Loucy (cell line): ENCODE data around the gene GOLGA6L2.

ENCODE experiments used
- H2AFZ ChIP-seq: fragments of 200-600 bp; sonication (generic); 2 replicates; pipeline ENCODE4 v1.6.0; 2016; ENCODE audit warnings: antibody characterized with exemption, mild to moderate bottlenecking, low read length, moderate library complexity
- H3F3A ChIP-seq: fragments of 200-600 bp; 2 replicates; pipeline ENCODE4 v1.6.0; 2016; ENCODE audit warnings: antibody characterized with exemption, low read depth, mild to moderate bottlenecking
- H3K27me3 ChIP-seq: fragments of 200-600 bp; sonication (generic); 2 replicates; pipeline ENCODE4 v1.6.1; 2014; ENCODE audit warnings: low read length, mild to moderate bottlenecking; ENCODE audit not compliant: insufficient read depth, poor library complexity, severe bottlenecking
- H3K36me3 ChIP-seq: fragments of 200-600 bp; sonication (generic); 2 replicates; pipeline ENCODE4 v1.6.1; 2016; ENCODE audit warnings: low read length; ENCODE audit not compliant: insufficient read depth
- H3K4me1 ChIP-seq: fragments of 200-600 bp; sonication (generic); 2 replicates; pipeline ENCODE4 v1.5.1; 2014; ENCODE audit warnings: low read length, mild to moderate bottlenecking; ENCODE audit not compliant: insufficient read depth, poor library complexity, severe bottlenecking
- H3K4me2 ChIP-seq: fragments of 200-600 bp; sonication (generic); 2 replicates; pipeline ENCODE4 v1.6.0; 2014; ENCODE audit warnings: antibody characterized with exemption, low read length, low read depth, mild to moderate bottlenecking; ENCODE audit not compliant: poor library complexity, severe bottlenecking
- H3K4me3 ChIP-seq: fragments of 200-600 bp; sonication (generic); 2 replicates; pipeline ENCODE4 v1.5.1; 2014; ENCODE audit warnings: low read length, mild to moderate bottlenecking, mixed read lengths; ENCODE audit not compliant: poor library complexity, severe bottlenecking
- H3K79me2 ChIP-seq: fragments of 200-600 bp; sonication (generic); 2 replicates; pipeline ENCODE4 v1.6.1; 2014; ENCODE audit warnings: low read length; ENCODE audit not compliant: insufficient read depth
- H3K9ac ChIP-seq: fragments of 200-600 bp; sonication (generic); 2 replicates; pipeline ENCODE4 v1.6.0; 2014; ENCODE audit warnings: mild to moderate bottlenecking, low read depth, low read length, moderate library complexity; ENCODE audit not compliant: poor library complexity, severe bottlenecking
- H3K9me2 ChIP-seq: fragments of 200-600 bp; sonication (generic); replicated peaks from 2 replicates; pipeline ENCODE4 v1.6.1; 2016; ENCODE audit warnings: low read depth, low read length, mixed read lengths
- H3K9me3 ChIP-seq: fragments of 200-600 bp; sonication (generic); 2 replicates; pipeline ENCODE4 v1.6.1; 2014; ENCODE audit warnings: mild to moderate bottlenecking, antibody characterized with exemption, low read length, low read depth; ENCODE audit not compliant: insufficient read depth
- H4K20me1 ChIP-seq: fragments of 200-600 bp; sonication (generic); 2 replicates; pipeline ENCODE4 v1.6.0; 2014; ENCODE audit warnings: antibody characterized with exemption, low read length, mild to moderate bottlenecking; ENCODE audit not compliant: insufficient read depth, poor library complexity, severe bottlenecking
- CTCF ChIP-seq: fragments of 200-600 bp; sonication (generic); conservative IDR thresholded peaks from 2 replicates; pipeline ENCODE4 v1.5.1; 2014; ENCODE audit warnings: mild to moderate bottlenecking, antibody characterized with exemption, low read length
- EZH2phosphoT487 ChIP-seq: fragments of 200-600 bp; IDR thresholded peaks from 2 replicates; pipeline ENCODE4 v1.6.1; 2018; ENCODE audit warnings: antibody characterized with exemption, mild to moderate bottlenecking, moderate library complexity, borderline replicate concordance

The GOLGA6L2 gene

GRCh38 chr15:23441204-23441603 is 5.8 kb downstream of the GOLGA6L2 start:
- Histone ChIP-seq H3K79me2 (no peaks in the 10 kb centered on the region), H3K9ac (no peak overlapping the region), H3K27me3 (no peaks in the 10 kb centered on the region)

DNA sequence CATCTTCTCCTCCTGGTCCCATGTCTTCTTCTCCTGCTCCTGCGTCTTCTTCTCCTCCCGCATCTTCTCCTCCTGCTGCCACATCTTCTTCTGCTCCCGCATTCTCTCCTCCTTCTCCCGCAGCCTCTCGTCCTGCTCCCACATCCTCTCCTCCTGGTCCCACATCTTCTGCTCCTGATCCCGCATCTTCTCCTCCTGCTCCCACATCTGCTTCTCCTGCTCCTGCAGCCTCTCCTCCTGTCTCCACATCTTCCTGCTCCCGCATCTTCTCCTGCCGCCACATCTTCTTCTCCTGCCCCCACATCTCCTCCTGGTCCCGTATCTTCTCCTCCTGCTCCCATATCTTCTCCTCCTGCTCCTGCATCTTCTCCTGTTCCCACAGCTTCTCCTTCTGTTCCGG is 6.4 kb downstream of the GOLGA6L2 start:
- H4K20me1 ChIP-seq = no peaks in the 10 kb centered on the region
- no peaks in the 10 kb centered on the region for H3K79me2 ChIP-seq
- H3K9me3 ChIP-seq = no peaks in the 10 kb centered on the region
- H3K4me2 ChIP-seq = no peak overlapping the region
- H3K36me3 ChIP-seq = no peaks in the 10 kb centered on the region
- TF ChIP-seq CTCF = no peak
- no peak for TF ChIP-seq EZH2phosphoT487
- no peak overlapping the region for H3K9ac ChIP-seq
- no peaks in the 10 kb centered on the region for H3F3A ChIP-seq
- no peak overlapping the region for H2AFZ ChIP-seq
- no peaks in the 10 kb centered on the region for H3K27me3 ChIP-seq
- H3K4me1 ChIP-seq = no peaks in the 10 kb centered on the region
- H3K9me2 ChIP-seq = no peaks in the 10 kb centered on the region
- no peak overlapping the region for H3K4me3 ChIP-seq

More at GRCh38 chr15:23441204-23441603, 5.8 kb downstream of the GOLGA6L2 start:
- Histone ChIP-seq H3K9me2 (no peaks in the 10 kb centered on the region), H3K4me2 (no peak overlapping the region), H3F3A (no peaks in the 10 kb centered on the region), H2AFZ (no peak overlapping the region), H3K4me3 (no peak overlapping the region), H4K20me1 (no peaks in the 10 kb centered on the region), H3K4me1 (no peaks in the 10 kb centered on the region), H3K36me3 (no peaks in the 10 kb centered on the region), H3K9me3 (no peaks in the 10 kb centered on the region)
- TF ChIP-seq CTCF (no peak), EZH2phosphoT487 (no peak)

DNA sequence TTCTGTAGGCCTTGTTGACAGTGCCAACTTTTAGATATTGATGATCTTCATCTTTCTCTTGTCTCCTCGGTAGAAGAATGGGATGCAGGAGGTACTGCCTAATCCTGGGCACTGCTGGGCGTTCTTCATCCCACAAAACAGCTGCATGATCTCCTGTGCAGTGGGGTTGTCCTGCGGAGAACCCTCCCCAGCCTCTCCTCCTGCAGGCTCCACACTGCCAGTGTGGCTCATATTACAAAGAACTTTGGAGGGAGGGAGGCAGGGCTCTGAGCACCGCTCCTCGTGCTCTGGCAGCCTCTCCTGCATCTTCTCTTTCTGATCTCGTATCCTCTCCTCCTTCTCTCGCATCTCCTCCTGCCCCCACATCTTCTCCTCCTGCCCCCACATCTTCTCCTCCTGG is 7.5 kb downstream of the GOLGA6L2 start:
- no peaks in the 10 kb centered on the region for H3K9me2 ChIP-seq
- H3K9me3 ChIP-seq = no peaks in the 10 kb centered on the region
- no peak overlapping the region for H3K4me3 ChIP-seq
- no peaks in the 10 kb centered on the region for H3K27me3 ChIP-seq
- H3K36me3 ChIP-seq = no peaks in the 10 kb centered on the region
- no peaks in the 10 kb centered on the region for H3K4me1 ChIP-seq
- no peak for TF ChIP-seq CTCF
- TF ChIP-seq EZH2phosphoT487 = no peak
- H3K4me2 ChIP-seq = no peak overlapping the region
- no peaks in the 10 kb centered on the region for H4K20me1 ChIP-seq
- no peak overlapping the region for H2AFZ ChIP-seq
- H3K79me2 ChIP-seq = no peaks in the 10 kb centered on the region
- no peak overlapping the region for H3K9ac ChIP-seq
- H3F3A ChIP-seq = no peaks in the 10 kb centered on the region
